T-helper 2 cell treated with Interferon-gamma antibody and Interleukin-4, amounts not matched to agents 5 μg/mL and 100 μg/mL, for 36 hours (primary cell): ENCODE data around the gene IMPA2.

Experiments
- DNase-seq: peaks from one replicate; pipeline ENCODE4 v3.0.0; 2021; ENCODE audit warnings: low spot score
- H3K27ac Mint-ChIP-seq: one replicate; pipeline ENCODE4 v1.8.0; 2021; ENCODE audit warnings: mild to moderate bottlenecking, mixed read lengths
- H3K27me3 Mint-ChIP-seq: one replicate; pipeline ENCODE4 v1.8.0; 2021; ENCODE audit warnings: low read depth, mixed read lengths
- H3K36me3 Mint-ChIP-seq: one replicate; pipeline ENCODE4 v1.8.0; 2021; ENCODE audit warnings: low read depth, mixed read lengths
- H3K4me1 Mint-ChIP-seq: one replicate; pipeline ENCODE4 v1.8.0; 2021; ENCODE audit warnings: low read depth, mixed read lengths
- H3K4me3 Mint-ChIP-seq: one replicate; pipeline ENCODE4 v1.8.0; 2022; ENCODE audit warnings: mild to moderate bottlenecking, moderate library complexity, mixed read lengths
- H3K9me3 Mint-ChIP-seq: one replicate; pipeline ENCODE4 v1.8.0; 2021; ENCODE audit warnings: mixed read lengths

Gene IMPA2

DNA sequence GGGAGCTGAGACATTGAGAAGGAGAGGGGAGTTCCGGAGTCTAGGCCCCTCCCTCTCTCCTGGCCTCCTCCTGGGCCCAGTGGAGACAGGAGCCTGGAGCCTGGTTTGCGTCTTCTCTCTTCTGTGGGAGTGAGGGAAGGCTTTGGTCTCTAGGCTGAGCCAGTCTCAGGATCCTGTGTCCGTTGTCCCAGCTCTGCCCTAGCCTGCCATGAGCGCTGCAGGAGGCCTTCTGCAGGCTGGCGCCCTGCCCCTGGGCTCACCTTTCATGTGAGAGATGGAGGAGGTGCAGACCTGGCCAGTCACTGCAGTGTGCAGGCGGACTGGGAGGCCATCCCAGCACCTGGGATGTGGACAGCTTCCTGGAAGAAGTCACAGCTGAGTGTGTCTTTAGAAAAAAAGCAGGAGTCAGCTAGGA lies 8.7 kb downstream of the IMPA2 start:
- Mint-ChIP-seq H3K4me1 (no peaks in the 10 kb centered on the region), H3K9me3 (no peaks in the 10 kb centered on the region), H3K27ac (no peak overlapping the region), H3K27me3 (no peaks in the 10 kb centered on the region), H3K36me3 (no peaks in the 10 kb centered on the region), H3K4me3 (no peak overlapping the region)
- DNase-seq: no peak

- Mint-ChIP-seq H3K27me3 (no peaks in the 10 kb centered on the region), H3K9me3 (no peaks in the 10 kb centered on the region), H3K4me3 (no peak overlapping the region), H3K27ac (no peak overlapping the region), H3K4me1 (peaks cover 5% of the 10 kb centered on the region), H3K36me3 (no peaks in the 10 kb centered on the region)
- no peak for DNase-seq
Observed at GRCh38 chr18:11990539-11990938, 9.2 kb downstream of the IMPA2 start.

GRCh38 chr18:11991021-11991795 lies 9.9 kb downstream of the IMPA2 start:
- Mint-ChIP-seq H3K9me3 (no peaks in the 10 kb centered on the region), H3K27ac (no peak overlapping the region), H3K4me1 (peaks cover 11% of the 10 kb centered on the region), H3K27me3 (no peaks in the 10 kb centered on the region), H3K36me3 (no peaks in the 10 kb centered on the region), H3K4me3 (no peak overlapping the region)
- no peak for DNase-seq

DNA sequence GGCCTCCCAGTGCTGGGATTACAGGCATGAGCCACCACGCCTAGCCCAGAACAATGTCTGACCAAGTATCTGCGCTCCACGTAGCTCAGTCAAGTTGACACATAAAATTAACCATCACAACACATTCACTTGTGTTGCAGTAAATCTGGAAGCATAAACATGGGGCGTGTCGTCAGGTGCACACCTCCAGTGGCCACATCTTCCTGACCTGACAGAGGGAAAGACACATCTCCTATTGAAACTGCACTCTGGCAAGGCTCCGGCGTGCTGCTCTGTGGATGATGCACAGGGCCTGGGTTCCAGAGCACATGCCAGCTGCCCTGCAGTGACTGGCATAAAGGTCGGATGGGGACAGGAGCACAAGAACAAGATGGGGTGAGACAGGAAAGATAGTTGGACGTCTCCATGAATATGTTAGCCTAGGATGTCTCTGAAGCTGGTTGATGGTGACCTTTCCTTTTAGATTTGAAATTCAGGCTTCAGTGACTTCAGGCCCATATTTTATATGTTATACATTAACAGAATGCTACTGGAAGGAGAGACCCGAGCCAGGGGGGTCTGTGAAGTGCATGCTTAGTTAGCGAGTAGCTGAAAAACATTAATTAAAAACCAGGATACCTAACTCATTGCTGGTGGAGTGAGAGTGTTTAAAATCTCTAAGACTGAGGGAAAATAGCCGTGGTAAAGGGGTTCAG lies 10.9 kb downstream of the IMPA2 start:
- peaks cover 13% of the 10 kb centered on the region for H3K4me1 Mint-ChIP-seq
- H3K9me3 Mint-ChIP-seq: no peaks in the 10 kb centered on the region
- H3K36me3 Mint-ChIP-seq: no peaks in the 10 kb centered on the region
- H3K27me3 Mint-ChIP-seq: no peaks in the 10 kb centered on the region
- no peak overlapping the region for H3K4me3 Mint-ChIP-seq
- H3K27ac Mint-ChIP-seq: no peak overlapping the region
- DNase-seq: no peak

DNA sequence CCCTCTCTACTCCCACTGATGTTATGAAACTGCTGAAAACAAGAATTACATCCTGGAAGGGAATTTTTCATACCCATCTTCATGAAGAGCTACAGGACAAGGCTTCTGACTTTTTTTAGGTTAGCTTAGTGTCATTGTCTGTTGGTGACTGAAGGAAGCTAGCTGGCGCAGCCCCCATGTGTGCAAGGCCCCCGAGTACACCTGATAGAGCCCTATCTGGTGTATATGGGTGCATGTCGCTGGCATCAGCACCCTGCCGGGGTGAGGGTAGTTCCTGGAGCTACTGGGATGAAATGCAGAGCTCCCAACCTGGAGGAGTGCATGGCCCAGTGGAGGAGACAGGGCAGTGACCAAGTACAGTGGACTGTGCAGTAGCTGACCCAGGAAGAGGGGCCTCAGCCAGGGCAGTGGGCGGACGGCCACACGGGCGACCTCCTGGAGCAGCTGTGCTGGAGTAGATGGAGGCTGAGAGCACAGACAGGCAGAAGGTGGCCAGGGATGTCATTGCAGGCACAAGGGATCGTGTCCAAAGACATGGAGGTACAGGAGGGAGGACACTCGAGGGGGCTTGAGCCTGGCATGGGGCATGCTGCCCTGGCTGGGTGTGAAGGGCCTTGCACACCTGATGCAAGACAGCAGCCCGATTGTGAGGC lies 12.1 kb downstream of the IMPA2 start:
- Mint-ChIP-seq H3K4me1 (peaks cover 13% of the 10 kb centered on the region), H3K27ac (no peak overlapping the region), H3K27me3 (no peaks in the 10 kb centered on the region), H3K4me3 (no peak overlapping the region), H3K36me3 (no peaks in the 10 kb centered on the region), H3K9me3 (no peaks in the 10 kb centered on the region)
- DNase-seq: no peak

DNA sequence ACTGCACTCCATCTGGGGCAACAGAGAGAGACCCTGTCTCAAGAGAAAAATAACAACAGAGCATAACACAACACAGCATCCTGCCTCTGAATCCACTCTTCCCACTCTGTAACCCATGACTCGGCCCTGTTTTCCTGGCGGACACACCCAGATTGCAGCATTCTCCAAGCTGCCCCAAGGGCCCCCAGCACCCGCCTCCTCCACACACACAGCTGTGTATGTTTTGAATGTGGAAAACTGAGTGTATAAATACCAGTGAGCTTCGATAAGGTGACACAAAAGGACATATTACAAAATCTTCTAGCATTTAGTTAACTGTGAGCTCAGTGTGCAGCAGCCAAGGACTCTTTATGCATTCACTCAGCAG lies 13.0 kb downstream of the IMPA2 start:
- H3K27ac Mint-ChIP-seq: no peak overlapping the region
- H3K4me3 Mint-ChIP-seq: no peak overlapping the region
- no peaks in the 10 kb centered on the region for H3K27me3 Mint-ChIP-seq
- no peak for DNase-seq
- peaks cover 13% of the 10 kb centered on the region for H3K4me1 Mint-ChIP-seq
- no peaks in the 10 kb centered on the region for H3K9me3 Mint-ChIP-seq
- H3K36me3 Mint-ChIP-seq: no peaks in the 10 kb centered on the region

GRCh38 chr18:11994703-11995444 lies 13.6 kb downstream of the IMPA2 start:
- no peak for DNase-seq
- H3K27ac Mint-ChIP-seq: no peak overlapping the region
- H3K27me3 Mint-ChIP-seq: no peaks in the 10 kb centered on the region
- peaks cover 13% of the 10 kb centered on the region for H3K4me1 Mint-ChIP-seq
- no peaks in the 10 kb centered on the region for H3K36me3 Mint-ChIP-seq
- no peaks in the 10 kb centered on the region for H3K9me3 Mint-ChIP-seq
- no peak overlapping the region for H3K4me3 Mint-ChIP-seq

DNA sequence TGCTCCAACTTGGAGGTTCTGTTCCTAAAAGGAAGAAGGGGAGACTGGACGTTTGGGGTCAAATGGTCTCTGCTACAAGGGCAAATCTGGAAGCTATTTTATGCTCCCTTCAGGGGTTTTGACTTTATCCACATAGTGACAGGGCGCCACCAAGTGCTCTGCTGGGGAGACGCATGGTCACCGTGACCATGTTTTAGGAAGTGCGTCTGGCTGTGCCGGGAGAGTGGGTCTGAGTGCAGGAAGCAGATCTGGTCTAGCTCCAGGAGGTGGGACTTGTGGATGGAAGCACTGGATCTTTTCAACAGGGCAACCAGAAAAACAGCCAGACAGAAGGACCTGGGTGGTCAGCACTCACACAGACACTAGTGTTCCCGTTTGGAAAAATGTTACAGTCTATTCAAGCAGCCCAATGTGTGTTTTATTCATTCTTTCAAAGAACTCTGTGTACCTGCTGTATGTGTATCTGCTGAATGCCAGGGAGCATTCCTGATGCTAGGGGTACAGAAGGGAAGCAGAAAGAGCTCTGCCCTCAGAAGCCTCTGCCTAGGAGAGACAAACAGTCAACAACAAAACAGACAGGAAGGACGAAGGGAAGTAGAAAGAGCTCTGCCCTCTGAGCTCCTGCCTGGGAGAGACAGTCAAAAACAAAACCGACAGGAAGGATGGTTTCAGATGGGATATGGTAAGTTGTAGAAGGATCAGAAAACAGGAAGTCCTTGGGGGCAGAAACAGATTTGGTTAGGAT lies 14.3 kb downstream of the IMPA2 start:
- no peaks in the 10 kb centered on the region for H3K36me3 Mint-ChIP-seq
- H3K9me3 Mint-ChIP-seq: no peaks in the 10 kb centered on the region
- peak; percentile 45 for DNase-seq
- peak overlapping the region; percentile 39 for H3K27ac Mint-ChIP-seq
- peak overlapping the region; percentile 65 for H3K4me3 Mint-ChIP-seq
- H3K27me3 Mint-ChIP-seq: no peaks in the 10 kb centered on the region
- peaks cover 13% of the 10 kb centered on the region for H3K4me1 Mint-ChIP-seq

DNA sequence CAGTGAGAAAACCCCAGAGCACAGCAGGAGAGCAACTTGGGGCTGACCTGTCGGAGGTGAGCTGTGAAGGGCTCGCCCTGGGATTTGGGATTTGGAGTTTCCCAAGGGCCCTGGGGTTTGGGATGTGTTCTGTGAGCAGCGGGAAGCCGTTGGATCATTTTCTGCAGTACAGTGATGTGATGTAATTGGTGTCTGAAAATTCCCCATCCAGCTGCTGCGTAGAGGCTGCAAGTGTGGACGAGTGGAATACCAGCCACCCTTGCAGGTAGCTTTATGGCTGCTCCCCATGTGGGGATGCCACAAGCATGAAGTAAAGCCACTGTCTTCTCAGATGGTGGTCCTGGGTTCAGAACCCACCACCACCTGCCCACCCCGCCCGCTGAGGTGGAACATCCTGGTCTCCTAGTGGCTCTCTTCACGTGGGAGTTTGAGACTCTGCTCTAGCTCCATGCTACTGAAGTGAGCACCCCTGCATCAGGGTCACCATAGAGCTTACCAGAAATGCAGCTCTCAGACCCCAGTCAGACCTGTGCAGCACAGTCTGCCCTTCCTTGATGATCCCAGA lies 15.0 kb downstream of the IMPA2 start:
- Mint-ChIP-seq H3K4me3 (no peak overlapping the region), H3K4me1 (peaks cover 13% of the 10 kb centered on the region), H3K27ac (no peak overlapping the region), H3K9me3 (no peaks in the 10 kb centered on the region), H3K36me3 (peaks cover 1% of the 10 kb centered on the region), H3K27me3 (no peaks in the 10 kb centered on the region)
- no peak for DNase-seq

DNA sequence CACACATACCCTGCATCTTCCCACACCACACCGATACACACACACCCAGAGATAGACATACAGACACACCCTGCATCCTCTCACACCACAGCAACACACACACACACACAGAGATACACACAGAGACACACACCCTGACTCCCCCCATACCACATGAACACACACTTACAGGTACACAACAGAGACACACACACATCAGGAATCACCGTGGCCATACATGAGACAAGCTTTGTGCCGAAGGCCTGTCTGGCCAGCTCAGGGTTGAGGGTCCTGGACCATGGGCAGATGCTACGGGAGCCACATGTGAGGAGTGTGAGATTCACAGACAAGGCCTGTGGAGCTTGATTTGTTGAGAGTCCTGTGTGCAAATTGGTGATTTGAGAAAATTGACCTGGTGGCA lies 15.6 kb downstream of the IMPA2 start:
- no peak for DNase-seq
- Mint-ChIP-seq H3K4me1 (peaks cover 13% of the 10 kb centered on the region), H3K27ac (peak overlapping the region; percentile 6), H3K36me3 (peaks cover 2% of the 10 kb centered on the region), H3K27me3 (no peaks in the 10 kb centered on the region), H3K4me3 (no peak overlapping the region), H3K9me3 (no peaks in the 10 kb centered on the region)

DNA sequence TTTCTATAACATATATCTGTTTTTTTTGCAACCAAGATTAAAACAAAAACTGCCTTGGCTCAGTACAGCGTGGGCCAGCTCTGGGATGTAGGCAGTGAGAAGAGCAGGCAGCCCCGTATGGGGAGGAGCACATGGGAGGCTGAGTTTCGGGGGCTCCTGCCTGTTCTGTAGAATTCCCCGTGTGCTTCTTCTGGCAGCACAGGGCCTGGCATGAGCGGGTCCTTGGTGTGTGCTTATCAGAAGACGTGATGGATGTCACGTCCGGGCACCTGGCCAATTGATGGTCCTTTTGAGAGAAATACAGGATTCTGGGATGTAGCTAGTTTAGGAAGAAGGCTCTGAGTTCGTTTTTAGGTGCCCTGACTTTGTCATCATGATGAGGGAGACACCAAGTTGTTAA lies 16.2 kb downstream of the IMPA2 start:
- Mint-ChIP-seq H3K4me1 (peaks cover 13% of the 10 kb centered on the region), H3K27me3 (no peaks in the 10 kb centered on the region), H3K9me3 (no peaks in the 10 kb centered on the region), H3K36me3 (peaks cover 2% of the 10 kb centered on the region), H3K27ac (no peak overlapping the region), H3K4me3 (no peak overlapping the region)
- DNase-seq: no peak

- Mint-ChIP-seq H3K4me3 (no peak overlapping the region), H3K36me3 (peaks cover 2% of the 10 kb centered on the region), H3K27me3 (no peaks in the 10 kb centered on the region), H3K27ac (no peak overlapping the region), H3K4me1 (peaks cover 13% of the 10 kb centered on the region), H3K9me3 (no peaks in the 10 kb centered on the region)
- no peak for DNase-seq
Observed at GRCh38 chr18:11998193-11998592, 16.9 kb downstream of the IMPA2 start.

DNA sequence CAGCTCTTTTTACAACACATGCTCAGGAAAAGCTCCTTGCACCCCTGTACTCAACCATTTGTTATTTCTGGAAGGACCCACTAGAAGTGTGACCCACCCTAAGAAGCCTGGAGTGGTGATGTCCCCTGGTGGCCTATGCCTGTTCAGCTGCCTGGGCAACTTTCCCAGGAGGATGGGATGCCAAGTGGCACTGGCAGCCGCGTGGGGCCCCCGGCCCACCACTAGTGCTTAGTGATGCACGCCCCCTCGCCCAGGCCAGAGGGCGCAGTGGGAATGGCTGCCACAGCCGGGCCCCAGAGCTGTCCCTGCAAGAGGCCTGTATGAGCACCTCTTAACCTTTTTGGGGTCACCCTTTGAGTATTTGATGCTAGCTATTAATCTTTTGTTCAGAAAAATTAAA lies 18.1 kb downstream of the IMPA2 start:
- no peak for DNase-seq
- peaks cover 13% of the 10 kb centered on the region for H3K4me1 Mint-ChIP-seq
- H3K27me3 Mint-ChIP-seq: no peaks in the 10 kb centered on the region
- no peaks in the 10 kb centered on the region for H3K9me3 Mint-ChIP-seq
- peaks cover 2% of the 10 kb centered on the region for H3K36me3 Mint-ChIP-seq
- no peak overlapping the region for H3K4me3 Mint-ChIP-seq
- H3K27ac Mint-ChIP-seq: no peak overlapping the region
